ENCODE results near the gene ADARB2.
A peak's percentile ranks its signal among the peaks of the same experiment; 100 is the strongest.
"Not testable (repeated sequence)": the region's sequence is repeated elsewhere in the genome, so short reads cannot be mapped to it uniquely, and the experiment has no call there.

ADARB2 gene

DNA sequence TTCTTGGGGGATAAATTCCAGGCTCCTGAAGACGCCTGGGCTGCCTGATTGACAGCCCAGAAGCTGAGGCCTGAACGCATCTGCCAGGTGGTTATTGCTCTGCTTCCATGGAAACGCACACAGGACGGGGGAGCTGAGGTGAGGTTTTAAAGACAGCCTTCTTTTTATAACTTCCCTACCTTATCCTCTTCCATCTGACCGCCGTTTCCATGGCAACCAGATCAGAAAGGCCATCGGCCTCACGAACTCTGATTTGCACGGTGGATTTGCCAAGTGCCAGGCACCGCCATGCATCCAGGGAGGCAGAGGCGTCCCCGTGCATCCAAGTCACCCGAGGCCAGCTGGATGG, 260.9 kb downstream of the ADARB2 start:
- no peak for DNase-seq

DNA sequence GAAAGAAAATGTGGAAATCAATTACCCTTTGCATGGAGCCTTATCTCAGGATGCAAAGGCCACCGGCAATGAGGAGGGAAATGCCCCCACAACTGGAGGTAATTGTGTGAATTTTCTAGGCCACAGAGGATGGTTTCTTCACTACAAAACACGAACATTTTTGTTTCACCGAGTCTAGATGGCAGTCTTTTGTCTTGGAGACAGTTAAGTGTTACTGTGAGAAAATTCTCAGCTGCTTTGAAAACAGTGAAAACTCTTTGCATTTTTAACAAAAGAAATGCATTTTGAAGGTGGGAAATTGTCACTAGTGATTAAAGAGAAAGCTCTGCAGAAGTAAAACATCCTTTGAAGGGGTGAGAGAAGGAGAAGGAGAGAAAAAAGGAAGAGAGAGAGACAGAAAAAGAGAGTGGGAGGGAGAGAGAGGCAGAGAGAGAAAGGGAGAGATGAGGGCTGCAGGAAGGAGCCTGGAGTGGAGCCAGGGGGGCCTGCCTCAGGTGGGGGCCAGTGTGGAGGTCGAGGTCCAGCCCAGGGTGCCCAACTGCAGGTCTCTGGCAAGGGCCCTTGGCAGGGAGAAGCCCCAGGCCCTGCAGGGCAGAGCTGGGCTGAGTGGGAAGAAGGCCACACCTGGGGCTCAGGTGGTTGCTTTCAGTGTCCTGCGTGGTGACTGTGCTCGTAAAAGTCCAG, 261.4 kb downstream of the ADARB2 start:
- DNase-seq, result no peak

DNA sequence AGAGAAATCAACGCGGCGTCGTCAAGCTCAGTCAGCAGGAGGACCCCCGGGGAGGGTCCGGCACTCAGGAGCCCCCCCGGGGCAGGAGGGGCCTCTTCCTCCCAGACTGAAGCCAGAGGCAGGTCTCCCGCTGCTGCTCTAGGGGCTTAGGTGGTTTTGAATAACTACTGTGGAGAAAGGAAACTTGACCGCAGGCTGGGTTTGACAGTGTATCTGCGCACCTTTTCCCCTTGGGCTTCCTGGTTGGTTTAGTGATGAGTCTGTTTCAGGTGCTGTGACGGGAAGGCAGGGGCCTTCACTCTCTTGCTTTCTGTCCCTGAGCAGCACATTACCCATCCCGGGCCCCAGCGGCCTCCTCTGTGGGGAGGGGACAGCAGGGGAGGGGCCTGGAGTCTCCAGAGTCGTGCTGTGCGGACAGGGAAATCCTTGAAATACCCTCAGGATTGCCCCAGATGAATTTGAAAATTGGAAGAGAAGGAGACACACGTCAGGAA, 262.2 kb downstream of the ADARB2 start:
- DNase-seq, result no peak

DNA sequence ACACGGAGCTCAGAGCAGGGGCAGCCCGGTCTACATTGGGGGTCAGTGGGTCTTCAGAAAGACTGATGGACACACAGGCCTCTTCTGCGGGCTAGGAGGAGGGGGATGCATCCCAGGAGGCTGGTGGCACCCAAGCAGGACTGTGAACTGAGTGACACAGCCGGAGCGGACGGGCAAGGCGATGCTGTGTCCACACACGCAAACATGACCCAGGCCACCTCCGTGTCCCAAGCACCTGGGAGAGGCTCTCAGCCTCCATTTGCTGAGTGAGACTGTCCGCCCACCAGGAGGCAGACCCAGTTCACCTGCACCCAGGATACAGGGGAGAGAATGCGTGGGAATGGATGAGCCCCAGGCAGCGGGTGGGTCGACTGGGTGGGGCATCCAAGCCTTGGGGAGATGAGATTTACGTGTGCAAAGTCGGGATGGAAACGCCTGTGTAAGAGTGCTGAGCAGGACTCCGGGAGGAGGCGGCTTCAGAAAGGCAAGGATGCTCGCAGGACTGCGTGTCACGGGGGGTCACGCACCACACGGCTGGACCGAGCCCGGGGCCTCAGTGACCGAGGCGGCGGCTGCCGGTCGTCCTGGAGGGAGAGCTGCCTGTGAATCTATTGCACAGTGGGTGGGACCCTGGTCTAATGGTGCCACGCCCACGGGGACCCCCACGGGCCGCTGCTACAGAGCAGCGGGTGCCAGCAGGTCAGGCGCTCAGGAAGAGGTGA, 262.8 kb downstream of the ADARB2 start:
- no peak for DNase-seq

DNA sequence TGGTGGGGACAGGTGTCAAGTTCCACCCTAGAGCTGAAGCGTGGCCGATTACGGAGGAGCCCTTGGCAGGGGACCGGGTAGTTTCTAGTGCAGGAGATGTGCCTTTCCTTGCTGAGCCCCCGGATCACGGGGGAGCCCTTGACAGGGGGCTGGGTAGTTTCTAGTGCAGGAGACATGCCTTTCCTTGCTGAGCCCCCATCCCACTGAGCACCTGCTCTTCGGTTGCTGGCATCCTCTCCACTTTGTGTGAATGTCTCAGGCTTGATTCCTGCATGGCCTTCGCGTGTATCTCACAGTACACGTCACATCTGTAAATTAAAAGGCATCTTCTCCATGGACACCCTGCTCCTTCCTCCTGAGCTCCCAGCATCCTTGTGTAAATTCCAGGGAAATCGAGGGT, 263.5 kb downstream of the ADARB2 start:
- peak; percentile 8 for DNase-seq

DNA sequence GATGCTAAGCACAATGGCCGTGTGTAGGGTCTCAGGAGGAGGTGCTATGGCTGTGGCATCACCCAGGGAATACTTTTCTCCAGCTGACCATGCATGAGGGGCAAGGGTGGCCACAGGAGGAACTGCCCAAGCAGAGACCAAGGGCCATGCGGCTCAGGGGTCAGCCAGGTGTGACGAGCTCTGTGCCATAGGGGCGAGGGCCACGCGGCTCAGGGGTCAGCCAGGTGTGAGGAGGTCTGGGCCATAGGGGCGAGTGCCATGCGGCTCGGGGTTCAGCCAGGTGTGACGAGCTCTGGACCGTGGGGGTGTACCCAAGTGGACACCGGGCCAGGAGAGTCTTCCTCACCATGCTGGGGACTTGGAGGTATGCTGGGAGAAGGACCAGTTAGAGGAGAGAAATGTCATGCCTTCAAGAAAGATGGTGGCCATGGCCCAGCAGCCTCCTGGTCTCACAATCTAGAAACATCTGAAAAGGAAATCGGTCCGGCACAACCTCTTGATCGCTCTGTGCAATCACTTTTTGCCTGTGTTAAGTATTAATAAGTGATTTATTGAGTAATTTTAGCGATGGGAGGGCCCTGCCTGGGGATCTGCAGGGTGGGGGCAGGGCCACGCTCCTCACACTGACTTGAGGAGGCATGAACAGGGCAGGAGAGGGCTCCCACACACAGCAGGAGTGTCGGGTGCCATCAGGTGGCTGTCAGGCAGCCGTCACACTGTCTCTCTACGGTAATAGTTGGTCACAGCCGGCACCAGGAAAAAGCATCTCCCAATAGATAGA, 265.0 kb downstream of the ADARB2 start:
- no peak for DNase-seq

GRCh38 chr10:1468811-1469210, 268.5 kb downstream of the ADARB2 start:
- DNase-seq, result no peak

DNA sequence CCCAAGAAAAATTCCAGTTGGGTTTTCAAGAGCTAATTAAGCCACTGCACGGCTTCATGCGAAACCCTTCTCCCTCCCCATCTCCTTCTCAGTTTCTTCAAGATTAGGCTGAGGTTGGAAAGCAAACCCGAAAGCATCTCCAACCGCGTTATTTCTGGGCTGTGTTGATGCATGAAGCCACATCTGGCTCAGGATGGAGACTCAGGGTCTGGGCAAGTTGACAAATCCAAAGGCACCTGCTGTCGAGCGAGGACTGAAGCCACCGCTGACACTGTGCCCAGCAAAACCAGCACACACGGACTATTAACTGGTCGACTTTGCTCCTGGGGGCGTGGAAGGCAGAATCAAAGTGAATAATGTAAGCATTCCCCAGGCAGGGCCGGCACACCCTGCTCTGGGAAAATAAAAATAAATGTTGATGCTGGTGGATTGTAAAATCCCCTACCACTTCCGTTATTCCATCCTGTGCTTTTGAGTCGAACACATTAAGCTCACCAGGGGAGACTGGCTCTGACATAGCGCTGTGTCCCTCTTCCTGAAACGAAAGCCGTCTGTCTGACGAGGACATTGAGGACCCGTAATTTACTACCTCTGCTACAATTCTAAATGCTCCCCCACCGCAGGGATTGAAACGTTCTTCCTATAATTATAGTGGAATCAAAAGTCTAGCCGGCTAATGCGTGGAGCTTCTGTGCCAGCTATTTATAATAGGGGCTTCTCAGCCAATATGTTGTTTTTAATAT, 269.8 kb downstream of the ADARB2 start:
- DNase-seq, result peak; percentile 58

DNA sequence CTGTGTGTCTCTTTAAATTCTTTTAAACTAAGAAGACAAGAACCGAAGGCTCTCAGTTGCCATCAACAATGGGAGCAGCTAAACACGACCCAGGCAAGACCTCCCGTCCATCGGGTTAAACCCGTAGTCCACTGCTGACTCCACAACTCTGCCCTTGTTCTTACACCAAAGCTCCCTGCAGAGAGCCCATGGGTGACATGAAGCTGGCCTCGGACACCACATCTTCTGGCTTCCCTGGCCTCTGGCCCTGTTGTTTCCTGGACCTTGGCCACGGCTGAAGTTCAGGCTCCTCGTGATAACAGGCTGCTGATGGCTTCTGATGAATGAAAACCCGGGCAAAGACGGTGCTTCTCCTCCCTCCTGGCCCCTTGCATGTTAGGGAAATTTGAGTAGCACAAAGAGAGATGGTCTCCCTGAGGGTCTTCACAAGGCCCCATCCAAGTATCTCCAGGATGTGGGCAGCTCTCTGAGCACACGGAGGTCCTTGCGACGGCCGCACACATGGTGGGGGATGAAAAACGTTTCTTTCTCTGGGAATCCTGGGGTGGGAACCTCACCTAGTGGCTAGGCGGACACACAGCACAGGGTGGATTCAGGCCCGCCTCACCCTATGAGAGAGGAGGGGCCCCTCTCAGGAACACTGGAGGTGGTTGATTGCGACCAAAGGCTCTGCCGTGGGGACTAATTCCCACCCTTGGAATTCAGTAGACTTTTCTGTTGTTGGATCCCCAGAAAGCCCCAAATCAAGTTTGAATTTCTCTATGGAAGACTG, 271.1 kb downstream of the ADARB2 start:
- no peak for DNase-seq

DNA sequence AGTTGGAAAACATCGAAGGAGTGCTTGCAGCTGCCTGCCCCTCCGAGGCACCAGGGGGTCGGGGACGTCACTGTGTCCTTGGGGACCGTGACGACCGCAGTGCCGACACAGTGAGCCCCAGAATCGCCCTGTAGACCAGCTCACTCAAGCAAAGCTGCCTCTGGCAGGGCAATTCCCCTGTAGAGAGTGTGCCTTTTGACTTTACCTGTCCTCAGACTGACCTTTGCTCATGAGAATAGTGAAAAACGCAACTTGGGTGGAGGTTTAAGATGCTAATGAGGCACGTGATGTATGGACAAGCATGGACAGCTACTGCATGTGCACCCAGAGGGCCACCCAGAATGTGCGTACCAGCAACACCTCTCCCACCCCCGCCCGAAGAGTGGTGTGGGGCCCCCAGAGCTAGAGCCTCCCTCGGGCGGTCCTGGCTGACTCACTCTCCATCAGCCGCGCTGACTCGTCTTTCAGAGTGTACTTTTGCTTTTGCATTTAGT, 271.9 kb downstream of the ADARB2 start:
- peak; percentile 23 for DNase-seq

- DNase-seq, result peak; percentile 28
Measured at GRCh38 chr10:1464881-1465417, 272.4 kb downstream of the ADARB2 start.

GRCh38 chr10:1463971-1464370, 273.4 kb downstream of the ADARB2 start:
- DNase-seq, result not testable (repeated sequence)

- no peak for DNase-seq
Measured at GRCh38 chr10:1462994-1463633, 274.2 kb downstream of the ADARB2 start.

GRCh38 chr10:1462521-1462920, 274.8 kb downstream of the ADARB2 start:
- DNase-seq, result no peak

DNA sequence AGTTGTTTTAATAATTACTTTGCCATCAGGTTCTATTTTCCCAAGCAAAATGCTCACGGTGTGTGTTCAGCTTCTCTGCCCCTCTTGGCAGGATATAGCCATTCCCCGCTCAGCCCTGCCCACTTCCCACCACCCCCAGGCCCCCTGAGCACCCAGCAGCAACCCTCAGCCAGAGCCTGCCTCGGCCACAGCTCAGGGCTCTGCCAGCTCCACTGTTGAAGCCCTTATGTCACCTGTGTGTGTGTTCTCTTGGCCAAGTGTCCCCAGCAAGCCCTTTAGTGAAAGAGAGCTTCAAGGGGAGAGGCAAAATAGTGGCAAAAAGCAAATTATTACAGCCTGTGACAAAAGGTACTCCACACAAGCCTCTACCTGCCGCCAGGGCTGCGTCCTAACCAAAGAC, 275.3 kb downstream of the ADARB2 start:
- DNase-seq, result peak; percentile 6

- no peak for DNase-seq
Measured at GRCh38 chr10:1461016-1461415, 276.3 kb downstream of the ADARB2 start.

GRCh38 chr10:1459664-1460063, 277.7 kb downstream of the ADARB2 start:
- not testable (repeated sequence) for DNase-seq

DNA sequence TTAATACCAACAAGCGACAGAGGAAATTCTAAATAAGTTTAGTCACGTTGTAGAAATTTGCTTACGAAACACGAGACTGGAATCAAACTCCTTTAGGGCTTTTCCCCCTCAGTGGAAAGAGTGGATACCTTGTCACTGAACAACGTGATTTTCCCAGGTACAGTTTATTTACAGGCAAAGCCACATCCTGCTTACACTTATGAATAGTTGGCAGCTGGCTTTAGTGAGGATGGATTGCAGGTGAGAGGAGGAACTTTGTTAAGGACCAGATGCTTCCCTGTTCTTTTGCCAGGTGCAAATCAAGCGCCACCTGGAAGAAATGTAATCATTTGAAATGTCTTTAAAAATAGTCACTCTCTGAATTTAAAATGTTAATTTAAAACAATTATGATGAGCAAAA, 282.4 kb downstream of the ADARB2 start:
- DNase-seq, result peak; percentile 30

DNA sequence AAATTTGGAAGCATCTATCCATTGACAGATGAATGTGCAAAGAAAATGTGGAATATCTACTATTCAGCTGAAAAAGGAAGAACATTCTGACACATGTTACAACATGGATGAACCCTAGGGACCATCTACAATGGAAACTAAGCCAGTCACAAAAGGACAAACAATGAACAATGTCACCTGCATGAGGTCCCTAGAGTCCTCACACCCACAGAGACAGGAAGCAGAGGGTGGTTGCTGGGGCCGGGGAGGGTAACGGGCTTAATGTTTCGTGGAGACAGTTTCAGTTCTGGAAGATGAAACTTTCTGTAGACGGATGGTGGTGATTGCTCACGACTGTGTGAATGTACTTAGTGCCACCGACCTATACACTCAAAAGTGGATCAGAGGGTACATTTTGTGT, 282.9 kb downstream of the ADARB2 start:
- DNase-seq, result no peak

- no peak for DNase-seq
Measured at GRCh38 chr10:1452777-1453176, 284.5 kb downstream of the ADARB2 start.

GRCh38 chr10:1451941-1452340, 285.4 kb downstream of the ADARB2 start:
- no peak for DNase-seq
